K562 (cell line): Measurements from ENCODE around the gene FAM219A. TPM values are rescaled to one million over a fixed set of nuclear protein-coding genes. Genes with fewer than 3 reads are reported as not detected.
"Not testable (repeated sequence)": the region's sequence is repeated elsewhere in the genome, so short reads cannot be mapped to it uniquely, and the experiment has no call there.

Source experiments
- ATAC-seq: fragments of 200-7000 bp; cut with Tn5 transposase; 3 replicates; pipeline ENCODE4 v1.9.1; 2020; ENCODE audit warnings: moderate library complexity
- BruUV-seq: library from RNA; stranded (reverse); fragments of 400-500 nt; replicated peaks from 2 replicates; lab custom pipeline; 2021; lab: Mats Ljungman, UMichigan
- CTCF ChIA-PET: fragments of 300-600 bp; formaldehyde crosslinking; extraction: SDS; loops from one replicate; lab custom pipeline; 2021; ENCODE audit warnings: low intra/inter-chr PET ratio; lab: Yijun Ruan, JAX
- POLR2A ChIA-PET: fragments of 300-600, 350-650 bp; sonication (Branson Sonifier 250); formaldehyde crosslinking; extraction: SDS; loops from one replicate; lab custom pipeline; 2021; ENCODE audit warnings: antibody characterized with exemption, inconsistent platforms; lab: Yijun Ruan, JAX
- DNase-seq, 4 experiments: peaks; one replicate each; pipeline versions ENCODE4 v3.0.0 to v3.0.0-alpha.2; 2011 to 2018; ENCODE audit warnings: low spot score in 3 of 4, mixed read lengths in 3 of 4; ENCODE audit errors: extremely low read depth in 1 of 4
- FAIRE-seq: peaks from 2 replicates; lab custom pipeline; 2011; peaks lifted over from hg19 to GRCh38; lab: Jason Lieb, UNC
- H2AFZ ChIP-seq: 2 replicates; pipeline ENCODE4 v1.6.0; 2011; ENCODE audit warnings: low read depth, low read length, control low read depth, inconsistent platforms
- H3K27ac ChIP-seq: fragments of 200-600 bp; 3 replicates; pipeline ENCODE4 v1.8.0; 2011; ENCODE audit warnings: low read depth, mild to moderate bottlenecking, control low read depth, inconsistent platforms, low read length, moderate library complexity, mixed read lengths; ENCODE audit errors: extremely low read depth
- H3K27me3 ChIP-seq, 2 experiments: fragments of 300-600 bp in 1 of 2; 2 replicates in 1 of 2; 3 replicates in 1 of 2; pipeline versions ENCODE4 v1.6.0 to v1.8.0; 2011; ENCODE audit warnings: inconsistent platforms in 2 of 2, low read length in 2 of 2, mild to moderate bottlenecking in 1 of 2, mixed read lengths in 1 of 2, moderate library complexity in 1 of 2; ENCODE audit not compliant: control insufficient read depth in 2 of 2, insufficient read depth in 2 of 2
- H3K36me3 ChIP-seq: fragments of 300-600 bp; 3 replicates; pipeline ENCODE4 v1.8.0; 2011; ENCODE audit warnings: mild to moderate bottlenecking, low read length, inconsistent platforms; ENCODE audit not compliant: control insufficient read depth, insufficient read depth
- H3K4me1 ChIP-seq, 2 experiments: fragments of 200-600 bp in 1 of 2; replicated peaks in 1 of 2; 2 replicates in 1 of 2; 3 replicates in 1 of 2; pipeline versions ENCODE4 v1.5.1 to v1.8.0; 2011; ENCODE audit warnings: inconsistent platforms in 2 of 2, low read length in 2 of 2, mild to moderate bottlenecking in 1 of 2, mixed read lengths in 1 of 2, moderate library complexity in 1 of 2; ENCODE audit not compliant: control insufficient read depth in 2 of 2, insufficient read depth in 2 of 2
- H3K4me2 ChIP-seq: 2 replicates; pipeline ENCODE4 v1.6.1; 2011; ENCODE audit warnings: low read length, control low read depth, inconsistent platforms, mixed read lengths; ENCODE audit not compliant: insufficient read depth
- H3K4me3 ChIP-seq: fragments of 200-600 bp; sonication (generic), shearing (Covaris generic); 2 replicates; pipeline ENCODE4 v1.5.1; 2016; ENCODE audit warnings: control low read depth, inconsistent platforms
- H3K79me2 ChIP-seq: fragments of 200-600 bp; 3 replicates; pipeline ENCODE4 v1.8.0; 2011; ENCODE audit warnings: low read length, inconsistent platforms; ENCODE audit not compliant: control insufficient read depth, insufficient read depth
- H3K9ac ChIP-seq, 2 experiments: 2 replicates each; pipeline versions ENCODE4 v1.6.0 to v1.6.1; 2011; ENCODE audit warnings: low read depth in 2 of 2, low read length in 2 of 2, control low read depth in 1 of 2, inconsistent platforms in 1 of 2, mild to moderate bottlenecking in 1 of 2, mixed read lengths in 1 of 2; ENCODE audit not compliant: insufficient read depth in 1 of 2
- H3K9me1 ChIP-seq: one replicate; pipeline ENCODE4 v1.6.0; 2011; ENCODE audit warnings: inconsistent platforms, mild to moderate bottlenecking, low read length, moderate library complexity; ENCODE audit not compliant: control insufficient read depth, insufficient read depth
- H3K9me3 ChIP-seq: replicated peaks from 2 replicates; pipeline ENCODE4 v1.5.1; 2011; ENCODE audit warnings: low read depth, low read length, inconsistent platforms; ENCODE audit not compliant: control insufficient read depth, insufficient read depth
- H4K20me1 ChIP-seq: replicated peaks from 2 replicates; pipeline ENCODE4 v1.6.1; 2011; ENCODE audit warnings: low read length, inconsistent platforms, mixed read lengths; ENCODE audit not compliant: control insufficient read depth, insufficient read depth
- NFYB ChIP-seq: IDR thresholded peaks from 2 replicates; pipeline ENCODE4 v1.6.1; 2011; ENCODE audit warnings: mild to moderate bottlenecking, moderate library complexity; ENCODE audit not compliant: insufficient read length; ENCODE audit errors: extremely low read depth
- whole genome bisulfite sequencing: fragments of 100-300 bp; shearing (Covaris generic); methylation state at CpG from one replicate; pipeline ENCODE4 v1.1.6; 2016; ENCODE audit warnings: low coverage, mixed read lengths; ENCODE audit not compliant: insufficient coverage; ENCODE audit errors: missing lambda C conversion rate; 5-methylcytosine and 5-hydroxymethylcytosine counted together
- in situ Hi-C: fragments of 300-500 bp; cut with MboI; formaldehyde crosslinking; loops from 4 replicates; pipeline ENCODE4 v1.15.0; 2018; ENCODE audit warnings: inconsistent platforms, mixed read lengths
- intact Hi-C: fragments of 100-400 bp; cut with micrococcal nuclease; formaldehyde crosslinking; loops from 2 replicates; pipeline ENCODE4 v1.14.2; 2022
- polyA plus RNA-seq, 8 experiments: library from polyadenylated mRNA; depleted of rRNA in 4 of 8; stranded (reverse) in 5 of 8; unstranded in 3 of 8; fragments of >200 nt; fragmentation: Nextera tagmentation in 2 of 8; fragmentation: Illumina TruSeq in 1 of 8; extraction: Ambion mirVana in 2 of 8; extraction: Trizol in 1 of 8; gene quantifications; 2 replicates each; pipeline versions ENCODE4 v1.2.1 to v1.2.3, GENCODE V29; 2011 to 2014; ENCODE audit warnings: inconsistent platforms in 1 of 8, missing spikeins in 1 of 8
- total RNA-seq, 7 experiments: library from RNA; depleted of rRNA in 6 of 7; stranded (reverse); fragments of >200 nt in 6 of 7; fragmentation: Illumina TruSeq in 2 of 7; extraction: Trizol in 2 of 7; gene quantifications; 2 replicates each; pipeline versions ENCODE4 v1.2.1 to v1.2.3, GENCODE V29; 2011 to 2021; ENCODE audit warnings: low replicate concordance in 1 of 7

Gene FAM219A
- total and polyA plus RNA-seq, 9 of the 15 experiments (the other 6 are each of a cell fraction or from before 2014, with no cell fraction given): 0.63 to 8.6 (median 2.9) TPM

GRCh38 chr9:34438465-34438864 lies 19.9 kb downstream of the FAM219A start:
- H3K9me1 ChIP-seq, H3K4me1 ChIP-seq, H3K4me3 ChIP-seq, H2AFZ ChIP-seq, H4K20me1 ChIP-seq, ATAC-seq, H3K79me2 ChIP-seq, DNase-seq, BruUV-seq, in situ Hi-C loops, H3K36me3 ChIP-seq, H3K27ac ChIP-seq, POLR2A ChIA-PET, FAIRE-seq, H3K9ac ChIP-seq, H3K9me3 ChIP-seq, H3K4me2 ChIP-seq, H3K27me3 ChIP-seq: not testable (repeated sequence)
- TF ChIP-seq NFYB: peak; percentile 32
- intact Hi-C loops: loop anchor here (5.0 kb wide), 1 partner anchor 154 kb away; no protein-coding TSS in a partner anchor
- CTCF ChIA-PET: interaction anchor here (2.3 kb wide), 1 partner anchor 62 kb away, joined by 11 read pairs; no protein-coding TSS in a partner anchor
- 95% methylated on average over 3 of the region's 4 CpGs for WGBS

GRCh38 chr9:34437926-34438307 lies 20.5 kb downstream of the FAM219A start:
- DNase-seq, H3K9me3 ChIP-seq, H3K4me2 ChIP-seq, H3K36me3 ChIP-seq, H3K27me3 ChIP-seq, H3K9me1 ChIP-seq, H3K27ac ChIP-seq, BruUV-seq, FAIRE-seq, POLR2A ChIA-PET, H2AFZ ChIP-seq, H3K79me2 ChIP-seq, in situ Hi-C loops, H4K20me1 ChIP-seq, ATAC-seq, H3K4me3 ChIP-seq, H3K9ac ChIP-seq, H3K4me1 ChIP-seq: not testable (repeated sequence)
- intact Hi-C loops: loop anchor here (1.0 to 5.0 kb wide), 3 partner anchors 62 to 154 kb away; no protein-coding TSS in a partner anchor
- 77% methylated on average over 11 of the region's 28 CpGs for WGBS
- CTCF ChIA-PET: interaction anchor here (1.1 to 2.3 kb wide), 3 partner anchors 63 to 153 kb away, joined by 3 to 11 read pairs (median 7); no protein-coding TSS in a partner anchor
